NOMO-1 treated with dmso at 0.1 percent for 144 hours (cell line): ENCODE results near the gene MUC13.
A peak's percentile ranks its signal among the peaks of the same experiment; 100 is the strongest.

Experiments
- DNase-seq: peaks from one replicate; lab custom pipeline; 2025; ENCODE audit not compliant: unreplicated experiment; lab: John Stamatoyannopoulos, UW

Gene MUC13

GRCh38 chr3:124903896-124904834, 30.4 kb downstream of the MUC13 start:
- no peak for DNase-seq

- DNase-seq: no peak
Observed at GRCh38 chr3:124896824-124897526, 37.6 kb downstream of the MUC13 start.

- no peak for DNase-seq
Observed at GRCh38 chr3:124895756-124896155, 38.8 kb downstream of the MUC13 start.

GRCh38 chr3:124893526-124893925, 41.0 kb downstream of the MUC13 start:
- no peak for DNase-seq

GRCh38 chr3:124890573-124891190, 43.9 kb downstream of the MUC13 start:
- DNase-seq: no peak

GRCh38 chr3:124888482-124889441, 45.8 kb downstream of the MUC13 start:
- no peak for DNase-seq

GRCh38 chr3:124887932-124888298, 46.6 kb downstream of the MUC13 start:
- no peak for DNase-seq

GRCh38 chr3:124887177-124887931, 47.2 kb downstream of the MUC13 start, which contains the start of gene ITGB5:
Gene ITGB5 (minus strand): TSS chr3:124887365. CDS start chr3:124887000, 365 bp downstream.
- peak; percentile 2 for DNase-seq

GRCh38 chr3:124886168-124887056, 48.1 kb downstream of the MUC13 start:
- no peak for DNase-seq

GRCh38 chr3:124885466-124886167, 48.9 kb downstream of the MUC13 start:
- DNase-seq: no peak

GRCh38 chr3:124884474-124885101, 50.0 kb downstream of the MUC13 start:
- DNase-seq: no peak

- no peak for DNase-seq
Observed at GRCh38 chr3:124883766-124884473, 50.6 kb downstream of the MUC13 start.

- DNase-seq: no peak
Observed at GRCh38 chr3:124882816-124883747, 51.5 kb downstream of the MUC13 start.

- no peak for DNase-seq
Observed at GRCh38 chr3:124881976-124882697, 52.4 kb downstream of the MUC13 start.

GRCh38 chr3:124879337-124879680, 55.2 kb downstream of the MUC13 start:
- DNase-seq: no peak
